HepG2 (cell line): Measurements from ENCODE around the gene CADPS2. TPM values are rescaled to one million over a fixed set of nuclear protein-coding genes. Genes with fewer than 3 reads are reported as not detected.

Experiments
- EED ChIP-seq: sonication (generic); formaldehyde crosslinking; IDR thresholded peaks from 2 replicates; pipeline ENCODE4 v1.5.0; 2020; ENCODE audit warnings: mild to moderate bottlenecking, missing genetic modification reagents
- ELF3 ChIP-seq: IDR thresholded peaks from 2 replicates; pipeline ENCODE4 v1.6.1; 2016; ENCODE audit warnings: missing genetic modification reagents, missing compliant biosample characterization
- FOXO1 ChIP-seq: sonication (generic); formaldehyde crosslinking; IDR thresholded peaks from 2 replicates; pipeline ENCODE4 v1.4.0; 2020; ENCODE audit warnings: missing genetic modification reagents
- GTF3A ChIP-seq: sonication (generic); formaldehyde crosslinking; conservative IDR thresholded peaks from 2 replicates; pipeline ENCODE4 v1.4.0; 2020; ENCODE audit warnings: mild to moderate bottlenecking, missing genetic modification reagents
- HES4 ChIP-seq: sonication (generic); formaldehyde crosslinking; IDR thresholded peaks from 2 replicates; pipeline ENCODE4 v1.9.0; 2021; ENCODE audit warnings: mild to moderate bottlenecking, missing genetic modification reagents, borderline replicate concordance
- KDM2A ChIP-seq: sonication (generic); formaldehyde crosslinking; IDR thresholded peaks from 2 replicates; pipeline ENCODE4 v1.4.0; 2020; ENCODE audit warnings: low read depth, missing genetic modification reagents, borderline replicate concordance
- MEF2D ChIP-seq: sonication (generic); formaldehyde crosslinking; IDR thresholded peaks from 2 replicates; pipeline ENCODE4 v1.5.1; 2020; ENCODE audit warnings: mild to moderate bottlenecking, missing genetic modification reagents
- MTF1 ChIP-seq: sonication (generic); formaldehyde crosslinking; IDR thresholded peaks from 2 replicates; pipeline ENCODE4 v1.5.0; 2020; ENCODE audit warnings: missing genetic modification reagents
- MYNN ChIP-seq: sonication (generic); formaldehyde crosslinking; IDR thresholded peaks from 2 replicates; pipeline ENCODE4 v1.4.0; 2020; ENCODE audit warnings: mild to moderate bottlenecking, low read depth, missing genetic modification reagents
- PAXIP1 ChIP-seq: sonication (generic); formaldehyde crosslinking; conservative IDR thresholded peaks from 2 replicates; pipeline ENCODE4 v1.4.0; 2020; ENCODE audit warnings: mild to moderate bottlenecking, missing genetic modification reagents, moderate library complexity
- PRMT3 ChIP-seq: sonication (generic); formaldehyde crosslinking; IDR thresholded peaks from 2 replicates; pipeline ENCODE4 v1.8.1; 2022; ENCODE audit warnings: low read depth, mild to moderate bottlenecking, moderate library complexity, missing genetic modification reagents, borderline replicate concordance
- SKI ChIP-seq: fragments of 450-650 bp; IDR thresholded peaks from one replicate; pipeline ENCODE4 v1.6.1; 2018; ENCODE audit warnings: mild to moderate bottlenecking; ENCODE audit not compliant: partially characterized antibody
- SP140L ChIP-seq: sonication (generic); formaldehyde crosslinking; IDR thresholded peaks from 2 replicates; pipeline ENCODE4 v1.4.0; 2020; ENCODE audit warnings: missing genetic modification reagents, borderline replicate concordance
- TCF12 ChIP-seq, 2 experiments: fragments of 450-650 bp in 1 of 2; sonication (generic) in 1 of 2; formaldehyde crosslinking in 1 of 2; IDR thresholded peaks; 2 replicates each; pipeline versions ENCODE4 v1.6.1 to v1.8.0; 2017 to 2022; ENCODE audit warnings: antibody characterized with exemption in 1 of 2, mild to moderate bottlenecking in 1 of 2, missing genetic modification reagents in 1 of 2, moderate library complexity in 1 of 2
- TIGD3 ChIP-seq: sonication (generic); formaldehyde crosslinking; IDR thresholded peaks from 2 replicates; pipeline ENCODE4 v1.5.1; 2020; ENCODE audit warnings: mild to moderate bottlenecking, missing genetic modification reagents, borderline replicate concordance
- ZBTB3 ChIP-seq: sonication (generic); formaldehyde crosslinking; IDR thresholded peaks from 2 replicates; pipeline ENCODE4 v1.4.0; 2020; ENCODE audit warnings: low read depth, mild to moderate bottlenecking, moderate library complexity, missing genetic modification reagents, borderline replicate concordance
- ZNF879 ChIP-seq: sonication (generic); formaldehyde crosslinking; IDR thresholded peaks from 2 replicates; pipeline ENCODE4 v1.8.1; 2023; ENCODE audit warnings: missing genetic modification reagents
- polyA plus RNA-seq, 8 experiments: library from polyadenylated mRNA; depleted of rRNA in 3 of 8; stranded (reverse) in 7 of 8; unstranded in 1 of 8; fragments of >200 nt; fragmentation: Illumina TruSeq in 4 of 8; extraction: Trizol in 4 of 8; gene quantifications; 2 replicates each; pipeline versions ENCODE4 v1.2.1 to v1.2.3, GENCODE V29; 2011 to 2016; ENCODE audit warnings: low read depth in 4 of 8, missing spikeins in 1 of 8, mixed read lengths in 1 of 8; ENCODE audit not compliant: insufficient read depth in 1 of 8
- total RNA-seq, 5 experiments: library from RNA; depleted of rRNA; stranded (reverse); fragments of >200 nt; fragmentation: Illumina TruSeq; extraction: Trizol; gene quantifications; 2 replicates each; pipeline ENCODE4 v1.2.3, GENCODE V29; 2016; ENCODE audit warnings: low read depth in 1 of 5
- TF ChIP-seq, protein P1 (sequence below): sonication (generic); formaldehyde crosslinking; IDR thresholded peaks from 2 replicates; pipeline ENCODE4 v1.5.1; 2020; ENCODE audit warnings: missing genetic modification reagents, mild to moderate bottlenecking, borderline replicate concordance
- TF ChIP-seq, protein P2 (sequence below): sonication (generic); formaldehyde crosslinking; IDR thresholded peaks from 2 replicates; pipeline ENCODE4 v1.4.0; 2020; ENCODE audit warnings: missing genetic modification reagents, borderline replicate concordance

CADPS2 gene
- total and polyA plus RNA-seq, 2 of the 13 experiments (the other 11 are each of a cell fraction or from before 2014, with no cell fraction given) = 17.6 to 43.8 TPM

DNA sequence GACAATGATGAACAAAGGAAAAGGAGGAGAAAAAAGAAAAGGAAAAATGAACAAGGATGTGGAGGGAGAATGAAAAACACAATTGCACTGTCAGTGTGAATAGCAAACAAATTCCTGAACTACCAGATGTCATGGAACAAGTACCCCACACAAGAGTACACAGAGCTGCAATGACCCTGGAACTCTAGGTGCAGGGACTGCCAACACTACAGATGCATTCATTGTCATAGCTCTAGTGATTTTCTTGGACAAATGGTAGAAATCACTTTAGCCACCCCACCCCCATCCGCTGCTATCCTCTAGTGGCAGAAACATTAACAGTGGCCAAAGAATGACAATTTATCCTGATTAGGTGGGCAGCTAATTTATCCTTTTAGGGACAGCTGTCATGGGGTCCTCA is 190.4 kb downstream of the CADPS2 start (continued):
- TF ChIP-seq TIGD3 (CRISPR knock-in tag) (no peak), FOXO1 (CRISPR knock-in tag) (peak; percentile 57; the same call in 1 of the 2 replicates), SP140L (CRISPR knock-in tag) (no peak), PRMT3 (CRISPR knock-in tag) (no peak), EED (CRISPR knock-in tag) (no peak), HES4 (CRISPR knock-in tag) (no peak), KDM2A (CRISPR knock-in tag) (no peak), ZBTB3 (CRISPR knock-in tag) (no peak), SKI (no peak), MYNN (CRISPR knock-in tag) (no peak), PAXIP1 (CRISPR knock-in tag) (peak; percentile 73), ELF3 (CRISPR knock-in tag) (0 out of 2 replicates have a peak, but pooled peaks have one; percentile 31), TCF12 (IDR thresholded peaks at IDR 0.05) (no peak), TCF12 (CRISPR knock-in tag; IDR thresholded peaks at IDR 0.05) (no peak), MEF2D (CRISPR knock-in tag) (no peak), GTF3A (CRISPR knock-in tag) (no peak), MTF1 (no peak), ZNF879 (CRISPR knock-in tag) (no peak)
- TF ChIP-seq, protein P1, sequence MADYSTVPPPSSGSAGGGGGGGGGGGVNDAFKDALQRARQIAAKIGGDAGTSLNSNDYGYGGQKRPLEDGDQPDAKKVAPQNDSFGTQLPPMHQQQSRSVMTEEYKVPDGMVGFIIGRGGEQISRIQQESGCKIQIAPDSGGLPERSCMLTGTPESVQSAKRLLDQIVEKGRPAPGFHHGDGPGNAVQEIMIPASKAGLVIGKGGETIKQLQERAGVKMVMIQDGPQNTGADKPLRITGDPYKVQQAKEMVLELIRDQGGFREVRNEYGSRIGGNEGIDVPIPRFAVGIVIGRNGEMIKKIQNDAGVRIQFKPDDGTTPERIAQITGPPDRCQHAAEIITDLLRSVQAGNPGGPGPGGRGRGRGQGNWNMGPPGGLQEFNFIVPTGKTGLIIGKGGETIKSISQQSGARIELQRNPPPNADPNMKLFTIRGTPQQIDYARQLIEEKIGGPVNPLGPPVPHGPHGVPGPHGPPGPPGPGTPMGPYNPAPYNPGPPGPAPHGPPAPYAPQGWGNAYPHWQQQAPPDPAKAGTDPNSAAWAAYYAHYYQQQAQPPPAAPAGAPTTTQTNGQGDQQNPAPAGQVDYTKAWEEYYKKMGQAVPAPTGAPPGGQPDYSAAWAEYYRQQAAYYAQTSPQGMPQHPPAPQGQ (CRISPR knock-in tag) = no peak
- TF ChIP-seq, protein P2, sequence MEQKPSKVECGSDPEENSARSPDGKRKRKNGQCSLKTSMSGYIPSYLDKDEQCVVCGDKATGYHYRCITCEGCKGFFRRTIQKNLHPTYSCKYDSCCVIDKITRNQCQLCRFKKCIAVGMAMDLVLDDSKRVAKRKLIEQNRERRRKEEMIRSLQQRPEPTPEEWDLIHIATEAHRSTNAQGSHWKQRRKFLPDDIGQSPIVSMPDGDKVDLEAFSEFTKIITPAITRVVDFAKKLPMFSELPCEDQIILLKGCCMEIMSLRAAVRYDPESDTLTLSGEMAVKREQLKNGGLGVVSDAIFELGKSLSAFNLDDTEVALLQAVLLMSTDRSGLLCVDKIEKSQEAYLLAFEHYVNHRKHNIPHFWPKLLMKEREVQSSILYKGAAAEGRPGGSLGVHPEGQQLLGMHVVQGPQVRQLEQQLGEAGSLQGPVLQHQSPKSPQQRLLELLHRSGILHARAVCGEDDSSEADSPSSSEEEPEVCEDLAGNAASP (CRISPR knock-in tag) = no peak
